Measurements from ENCODE around the gene DUSP11.
"Not testable (repeated sequence)": the region's sequence is repeated elsewhere in the genome, so short reads cannot be mapped to it uniquely, and the experiment has no call there.

DUSP11 gene

DNA sequence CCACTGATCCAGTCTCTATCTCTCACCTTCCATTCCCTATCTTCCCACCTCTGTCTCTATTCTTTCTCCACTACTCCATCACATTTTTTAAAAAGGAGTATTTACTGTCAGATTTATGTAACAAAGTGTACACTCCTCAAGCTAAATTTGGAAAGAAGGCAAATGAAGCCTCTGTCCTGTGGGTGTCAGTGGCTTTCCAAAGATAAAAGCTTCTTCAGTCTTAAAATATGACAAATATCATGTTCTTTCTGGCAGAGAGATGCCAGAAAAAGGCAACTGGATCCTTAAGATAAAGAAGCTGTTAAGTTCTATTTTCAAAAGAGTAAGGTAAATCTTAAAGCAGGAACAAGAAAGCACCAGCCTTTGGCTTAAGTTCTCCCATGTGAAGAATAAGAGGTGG lies 7.1 kb downstream of the DUSP11 start:
- no peak for DNase-seq (ENCODE audit: low spot score)

- DNase-seq (ENCODE audit: low spot score), result no peak
Observed at GRCh38 chr2:73770725-73771124, 9.2 kb downstream of the DUSP11 start.

DNA sequence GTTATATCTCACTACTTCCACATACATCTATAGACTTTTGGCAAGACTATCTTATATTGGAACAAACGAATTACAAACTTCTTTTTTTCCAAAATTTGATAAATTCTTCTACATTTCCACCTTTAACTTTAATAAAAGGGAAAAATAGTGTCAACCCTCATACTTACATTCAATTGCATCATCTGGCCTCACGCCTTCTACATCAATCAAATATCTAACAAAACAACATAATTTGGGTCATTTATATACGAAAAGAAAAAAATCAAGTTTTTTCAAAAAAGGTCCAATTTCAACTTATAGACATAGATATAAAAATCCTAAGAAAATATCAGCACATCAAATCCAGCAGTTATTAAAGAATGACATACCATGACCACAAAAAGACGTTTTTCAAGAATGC lies 12.9 kb downstream of the DUSP11 start:
- no peak for DNase-seq (ENCODE audit: low spot score)

GRCh38 chr2:73766349-73766748 lies 13.6 kb downstream of the DUSP11 start:
- DNase-seq (ENCODE audit: low spot score), result no peak

DNA sequence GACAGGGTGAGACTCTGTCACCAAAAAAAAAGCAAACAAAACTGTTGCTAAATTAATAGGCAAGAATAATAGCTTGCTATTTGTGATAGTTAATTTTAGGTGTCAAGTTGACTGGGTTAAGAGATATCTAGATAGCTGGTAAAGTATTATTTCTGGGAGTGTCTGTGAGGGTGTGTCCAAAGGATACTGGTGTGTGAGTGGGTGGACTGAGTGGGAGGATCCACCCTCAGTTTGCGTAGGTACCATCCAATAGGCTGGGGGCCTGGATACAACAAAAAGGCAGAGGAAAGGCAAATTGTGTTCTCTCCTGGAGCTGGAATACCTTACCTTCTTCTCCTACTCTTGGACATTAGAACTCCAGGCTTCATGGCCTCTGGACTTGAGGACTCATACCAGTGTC lies 15.0 kb downstream of the DUSP11 start:
- no peak for DNase-seq (ENCODE audit: low spot score)

GRCh38 chr2:73762571-73762970 lies 17.3 kb downstream of the DUSP11 start:
- no peak for DNase-seq (ENCODE audit: low spot score)

- no peak for DNase-seq (ENCODE audit: low spot score)
Observed at GRCh38 chr2:73759904-73760303, 20.0 kb downstream of the DUSP11 start.

GRCh38 chr2:73759285-73759764 lies 20.6 kb downstream of the DUSP11 start:
- no peak for DNase-seq (ENCODE audit: low spot score)

DNA sequence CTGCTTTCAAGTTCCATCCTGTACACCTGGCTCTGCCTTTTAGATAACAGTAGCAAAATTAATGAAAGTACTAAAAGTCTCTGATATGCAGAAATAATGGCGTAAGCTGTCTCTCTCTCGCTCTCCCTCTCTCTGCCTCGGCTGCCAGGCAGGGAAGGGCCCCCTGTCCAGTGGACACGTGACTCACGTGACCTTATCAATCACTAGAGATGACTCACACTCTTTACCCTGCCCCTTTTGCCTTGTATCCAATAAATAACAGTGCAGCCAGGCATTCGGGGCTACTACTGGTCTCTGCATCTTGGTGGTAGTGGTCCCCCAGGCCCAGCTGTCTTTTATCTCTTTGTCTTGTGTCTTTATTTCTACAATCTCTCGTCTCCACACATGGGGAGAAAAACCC lies 25.6 kb downstream of the DUSP11 start:
- not testable (repeated sequence) for DNase-seq (ENCODE audit: low spot score)

- no peak for DNase-seq (ENCODE audit: low spot score)
Observed at GRCh38 chr2:73749314-73749713, 30.6 kb downstream of the DUSP11 start.

DNA sequence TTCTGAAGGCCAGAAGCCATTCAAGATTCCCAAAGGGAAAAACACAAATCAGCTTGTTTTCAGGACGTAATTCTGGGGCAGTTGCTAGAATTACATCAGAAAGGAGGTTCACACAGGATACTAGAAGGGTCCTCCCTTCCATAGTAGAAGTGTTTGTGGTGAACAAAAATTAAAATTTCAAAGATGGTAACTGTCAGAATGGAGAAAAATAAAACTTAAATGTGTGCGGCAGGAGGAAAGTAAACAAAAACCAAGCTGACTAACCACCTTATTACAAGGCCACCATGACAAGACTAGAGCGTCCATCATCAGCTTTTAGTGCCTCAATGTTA lies 33.1 kb downstream of the DUSP11 start:
- no peak for DNase-seq (ENCODE audit: low spot score)

DNA sequence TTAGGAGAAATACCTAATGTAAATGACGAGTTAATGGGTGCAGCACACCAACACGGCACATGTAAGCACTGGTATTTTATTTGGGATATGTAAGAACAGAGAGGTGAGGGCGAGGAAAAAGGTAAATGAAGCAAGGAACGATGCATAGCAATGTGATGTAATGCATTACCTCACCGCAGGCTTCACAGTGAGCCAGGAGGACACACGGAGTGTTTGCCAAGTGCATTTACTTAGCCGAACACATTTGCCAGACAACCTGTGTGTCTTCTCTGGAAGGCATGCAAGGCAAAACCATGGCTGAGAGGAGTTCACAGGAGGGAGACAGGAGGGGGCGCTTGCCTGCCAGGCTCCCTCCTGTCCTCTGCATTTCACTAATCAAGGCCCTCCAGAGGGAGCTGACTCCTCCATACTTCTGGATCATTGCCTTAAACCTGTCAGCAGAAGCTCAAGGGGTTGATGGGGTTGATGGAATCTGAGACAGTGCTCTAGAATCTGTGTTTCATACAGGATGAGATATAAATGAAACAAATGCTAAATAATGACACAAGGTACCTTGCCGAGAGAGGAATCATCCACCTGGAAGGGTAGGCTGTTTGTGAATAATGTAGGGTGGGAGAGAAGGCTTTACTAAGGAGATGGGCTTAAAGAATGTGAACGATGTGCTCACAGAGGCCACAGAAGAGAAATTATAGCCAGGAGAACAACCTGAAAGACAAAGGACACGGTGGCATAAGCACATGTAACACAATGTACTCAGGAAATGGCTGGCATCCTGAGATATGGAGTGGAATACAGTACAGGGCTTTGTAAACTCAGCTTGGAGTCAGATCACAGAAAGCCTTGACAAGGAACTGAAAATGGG lies 33.7 kb downstream of the DUSP11 start:
- no peak for DNase-seq (ENCODE audit: low spot score)

DNA sequence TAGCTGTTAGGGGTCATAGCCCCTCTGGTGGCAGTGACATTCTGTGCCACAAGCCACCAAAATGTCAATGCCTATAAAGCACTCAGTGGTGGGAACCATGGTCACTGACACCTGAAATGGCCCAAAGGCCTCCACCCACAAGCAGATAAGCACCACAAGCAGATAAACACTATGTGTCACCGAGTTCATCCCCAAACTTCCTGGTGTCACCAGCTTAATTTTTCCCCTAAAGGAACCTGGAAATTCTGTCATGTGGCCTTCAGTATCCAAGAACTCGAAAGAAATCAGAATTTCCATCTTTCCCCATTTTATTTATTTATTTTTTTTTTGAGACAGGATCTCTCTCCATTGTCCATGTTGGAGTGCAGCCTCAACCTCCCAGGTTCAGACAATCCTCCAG lies 39.1 kb downstream of the DUSP11 start:
- no peak for DNase-seq (ENCODE audit: low spot score)

DNA sequence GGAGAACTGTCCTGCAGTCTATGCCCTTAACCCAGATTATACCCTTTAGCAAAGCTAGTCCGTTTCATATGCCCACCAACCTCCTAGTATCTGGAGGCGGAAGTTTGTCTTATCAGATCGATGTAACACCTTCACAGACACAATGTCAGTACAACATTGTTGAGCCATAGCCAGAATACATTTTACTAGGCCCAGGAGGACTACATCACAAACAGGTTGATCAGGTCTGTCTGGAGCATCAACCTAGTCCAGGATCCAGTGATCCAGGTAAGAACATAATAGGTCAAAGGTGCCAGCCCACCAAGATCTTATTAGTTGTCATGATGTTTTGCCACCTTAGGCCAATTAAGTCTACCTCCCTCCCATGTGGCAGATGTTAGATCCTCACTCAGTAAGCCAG lies 40.8 kb downstream of the DUSP11 start:
- DNase-seq (ENCODE audit: low spot score), result no peak

GRCh38 chr2:73736855-73737779 lies 42.8 kb downstream of the DUSP11 start, which contains the start of gene TPRKB:
TPRKB (minus strand) TSS chr2:73737345; CDS start chr2:73734569, 2,776 bp downstream.
- DNase-seq (ENCODE audit: low spot score), result peak; percentile 97

- DNase-seq (ENCODE audit: low spot score), result no peak
Observed at GRCh38 chr2:73736378-73736777, 43.5 kb downstream of the DUSP11 start.

- no peak for DNase-seq (ENCODE audit: low spot score)
Observed at GRCh38 chr2:73730810-73731209, 49.1 kb downstream of the DUSP11 start.

GRCh38 chr2:73728711-73729110 lies 51.2 kb downstream of the DUSP11 start:
- DNase-seq (ENCODE audit: low spot score), result no peak

GRCh38 chr2:73728043-73728442 lies 51.9 kb downstream of the DUSP11 start:
- no peak for DNase-seq (ENCODE audit: low spot score)

DNA sequence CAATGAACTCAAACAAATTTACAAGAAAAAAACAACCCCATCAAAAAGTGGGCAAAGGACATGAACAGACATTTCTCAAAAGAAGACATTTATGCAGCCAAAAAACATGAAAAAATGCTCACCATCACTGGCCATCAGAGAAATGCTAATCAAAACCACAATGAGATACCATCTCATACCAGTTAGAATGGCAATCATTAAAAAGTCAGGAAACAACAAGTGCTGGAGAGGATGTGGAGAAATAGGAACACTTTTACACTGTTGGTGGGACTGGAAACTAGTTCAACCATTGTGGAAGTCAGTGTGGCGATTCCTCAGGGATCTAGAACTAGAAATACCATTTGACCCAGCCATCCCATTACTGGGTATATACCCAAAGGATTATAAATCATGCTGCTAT lies 53.2 kb downstream of the DUSP11 start:
- DNase-seq (ENCODE audit: low spot score), result not testable (repeated sequence)

GRCh38 chr2:73718851-73719621 lies 60.9 kb downstream of the DUSP11 start:
- no peak for DNase-seq (ENCODE audit: low spot score)

- DNase-seq (ENCODE audit: low spot score), result no peak
Observed at GRCh38 chr2:73718421-73718820, 61.5 kb downstream of the DUSP11 start.
